HG03108 (cell line): ENCODE measurements around the gene TMUB1.
"Not testable (repeated sequence)": the region's sequence is repeated elsewhere in the genome, so short reads cannot be mapped to it uniquely, and the experiment has no call there.

Experiments used
- ATAC-seq: cut with Tn5 transposase; IDR thresholded peaks from one replicate; pipeline ENCODE4 v1.9.1; 2021; ENCODE audit warnings: moderate library complexity; ENCODE audit not compliant: unreplicated experiment

Gene TMUB1

GRCh38 chr7:151057506-151057988 lies 25.7 kb downstream of the TMUB1 start, which contains the start of gene CDK5:
CDK5 (minus strand) TSS chr7:151057897; CDS start chr7:151057848, 49 bp downstream.
- ATAC-seq, result peak; percentile 4

- no peak for ATAC-seq
These were observed 26.4 kb downstream of the TMUB1 start for GRCh38 chr7:151056666-151057505.

- ATAC-seq, result no peak
These were observed 27.0 kb downstream of the TMUB1 start for GRCh38 chr7:151056283-151056665.

- ATAC-seq, result no peak
These were observed 29.5 kb downstream of the TMUB1 start for GRCh38 chr7:151053751-151054150.

- ATAC-seq, result no peak
These were observed 30.2 kb downstream of the TMUB1 start for GRCh38 chr7:151053096-151053495.

GRCh38 chr7:151051108-151051507 lies 32.2 kb downstream of the TMUB1 start:
- ATAC-seq, result no peak

GRCh38 chr7:151048911-151049463 lies 34.3 kb downstream of the TMUB1 start:
- ATAC-seq, result no peak

- no peak for ATAC-seq
These were observed 35.1 kb downstream of the TMUB1 start, which contains the start of gene ASIC3 for GRCh38 chr7:151047976-151048815. ASIC3 (plus strand) TSS chr7:151048531; CDS start chr7:151048886, 355 bp downstream.

GRCh38 chr7:151046603-151047573 lies 36.4 kb downstream of the TMUB1 start:
- ATAC-seq, result no peak

GRCh38 chr7:151045967-151046366 lies 37.3 kb downstream of the TMUB1 start:
- no peak for ATAC-seq

GRCh38 chr7:151045262-151045661 lies 38.0 kb downstream of the TMUB1 start:
- no peak for ATAC-seq

GRCh38 chr7:151043959-151044358 lies 39.3 kb downstream of the TMUB1 start:
- ATAC-seq, result no peak

GRCh38 chr7:151043449-151043848 lies 39.8 kb downstream of the TMUB1 start:
- not testable (repeated sequence) for ATAC-seq

- ATAC-seq, result no peak
These were observed 42.5 kb downstream of the TMUB1 start for GRCh38 chr7:151040616-151041375.

- ATAC-seq, result no peak
These were observed 43.3 kb downstream of the TMUB1 start for GRCh38 chr7:151039850-151040548.

GRCh38 chr7:151038951-151039849 lies 44.1 kb downstream of the TMUB1 start:
- peak; percentile 56 for ATAC-seq

- no peak for ATAC-seq
These were observed 47.4 kb downstream of the TMUB1 start for GRCh38 chr7:151035902-151036301.
